Measurements from ENCODE around the gene C16orf89. TPM values are rescaled to one million over a fixed set of nuclear protein-coding genes. Genes with fewer than 3 reads are reported as not detected.
"Not testable (repeated sequence)": the region's sequence is repeated elsewhere in the genome, so short reads cannot be mapped to it uniquely, and the experiment has no call there.

C16orf89 gene
- polyA plus RNA-seq, 2 donors = 0.26 to 0.88 TPM

DNA sequence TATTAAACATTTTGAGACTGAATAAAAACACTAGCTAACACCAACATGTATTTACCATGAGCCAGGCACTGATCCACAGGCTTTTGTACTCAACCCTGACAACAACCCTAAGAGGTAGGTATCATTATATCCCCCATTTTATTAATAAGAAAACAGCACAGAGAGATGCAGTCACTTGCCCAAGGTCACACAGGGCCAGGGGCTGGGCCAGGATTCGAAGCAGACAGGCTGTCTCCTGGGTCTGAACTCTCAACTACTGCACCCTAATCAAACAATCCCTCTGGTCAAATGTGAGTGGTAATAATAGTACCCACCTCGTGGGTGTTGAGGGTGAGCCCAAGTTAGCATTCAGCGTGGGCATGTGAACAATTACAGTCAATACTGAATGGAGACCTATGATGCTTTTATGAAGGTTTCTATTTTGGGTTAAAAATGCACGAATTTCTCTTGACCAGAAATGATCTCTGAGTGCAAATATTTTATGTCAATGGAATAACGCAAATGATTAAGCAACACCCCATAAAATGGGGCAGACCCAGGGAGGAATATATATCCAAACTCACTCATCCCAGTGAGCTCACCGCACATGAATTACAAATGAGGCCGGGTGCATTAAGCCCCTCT lies 30.8 kb upstream of the C16orf89 start:
- H3K36me3 ChIP-seq (ENCODE audit: control insufficient read depth in 2 of 2, insufficient read depth in 2 of 2, low read length in 1 of 2); H3K4me1 ChIP-seq (ENCODE audit: control insufficient read depth in 2 of 2, insufficient read depth in 2 of 2, low read length in 1 of 2); H3K27me3 ChIP-seq (ENCODE audit: control insufficient read depth in 1 of 2, insufficient read depth in 2 of 2, low read length in 2 of 2); H3K9me3 ChIP-seq (ENCODE audit: control insufficient read depth in 2 of 2, insufficient read depth in 1 of 2, low read depth in 1 of 2, low read length in 1 of 2): not testable (repeated sequence)
- Histone ChIP-seq H3K4me3 (ENCODE audit: low read depth in 1 of 2, low read length in 2 of 2) (peak overlapping the region; percentile 65 to 72), H3K27ac (ENCODE audit: low read depth in 2 of 2, low read length in 1 of 2) (peak overlapping the region in 1 of 2 donors; percentile 74)
- 22 to 28% methylated on average over 7 of the region's 7 CpGs for WGBS, 2 donors

DNA sequence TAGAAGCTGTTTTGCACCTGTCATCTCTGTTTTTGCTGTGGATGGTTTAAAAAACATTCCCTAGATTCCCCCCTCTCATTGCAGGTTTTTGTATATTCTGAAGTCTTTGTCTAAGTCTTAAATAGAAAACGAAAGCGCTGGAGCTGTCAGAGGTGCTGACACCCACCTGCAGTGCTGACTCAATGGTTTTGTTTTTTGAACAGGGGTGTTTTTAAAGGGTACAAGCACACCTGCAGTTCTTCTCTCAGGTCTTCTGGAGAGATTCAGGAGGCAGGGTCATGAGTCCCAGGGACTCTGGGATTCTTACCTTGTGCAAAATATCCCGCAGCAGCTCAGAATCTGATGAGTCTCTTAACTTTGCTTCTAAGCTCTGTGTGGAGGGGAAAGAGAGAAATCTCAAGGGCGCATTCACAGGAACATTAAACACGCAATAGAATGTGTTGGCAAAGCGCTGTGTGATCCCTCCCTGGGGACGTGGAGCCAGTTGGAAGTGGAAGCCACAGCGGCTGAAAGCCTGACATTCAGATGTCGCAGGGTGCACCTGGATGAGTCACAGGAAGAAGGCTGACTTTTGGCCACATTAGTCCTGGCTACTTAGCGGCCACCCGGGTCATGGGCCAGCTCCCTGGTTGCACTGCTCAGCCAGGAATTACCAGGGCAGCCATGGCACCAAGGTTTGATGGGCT lies 29.5 kb upstream of the C16orf89 start:
- WGBS, 2 donors = 59 to 63% methylated on average over 11 of the region's 11 CpGs
- H3K4me1 ChIP-seq (ENCODE audit: control insufficient read depth in 2 of 2, insufficient read depth in 2 of 2, low read length in 1 of 2); H3K36me3 ChIP-seq (ENCODE audit: control insufficient read depth in 2 of 2, insufficient read depth in 2 of 2, low read length in 1 of 2); H3K4me3 ChIP-seq (ENCODE audit: low read depth in 1 of 2, low read length in 2 of 2); H3K27me3 ChIP-seq (ENCODE audit: control insufficient read depth in 1 of 2, insufficient read depth in 2 of 2, low read length in 2 of 2); H3K9me3 ChIP-seq (ENCODE audit: control insufficient read depth in 2 of 2, insufficient read depth in 1 of 2, low read depth in 1 of 2, low read length in 1 of 2): not testable (repeated sequence)
- peak overlapping the region in 1 of 2 donors; percentile 4 for H3K27ac ChIP-seq (ENCODE audit: low read depth in 2 of 2, low read length in 1 of 2)

DNA sequence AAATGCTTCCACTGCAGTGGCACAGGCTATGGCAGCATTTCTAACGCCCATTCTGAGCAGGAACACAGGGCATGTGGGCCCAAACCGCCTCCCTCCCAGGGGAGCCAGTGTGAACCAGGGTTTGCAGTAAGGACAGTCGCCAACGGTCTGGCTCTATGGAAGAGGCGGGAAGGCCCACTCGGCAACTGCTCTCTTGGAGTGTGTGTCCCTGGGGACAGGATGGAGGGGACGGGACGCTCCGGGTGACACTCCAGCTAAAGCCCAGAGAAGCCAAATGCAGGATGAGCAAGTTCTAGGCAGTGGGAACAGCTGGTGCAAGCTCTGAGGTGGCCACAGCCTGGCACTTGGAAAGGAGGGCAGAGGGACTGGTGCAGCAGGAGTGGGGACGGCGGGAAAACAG lies 28.0 kb upstream of the C16orf89 start:
- H3K27me3 ChIP-seq (ENCODE audit: control insufficient read depth in 1 of 2, insufficient read depth in 2 of 2, low read length in 2 of 2); H3K4me1 ChIP-seq (ENCODE audit: control insufficient read depth in 2 of 2, insufficient read depth in 2 of 2, low read length in 1 of 2); H3K36me3 ChIP-seq (ENCODE audit: control insufficient read depth in 2 of 2, insufficient read depth in 2 of 2, low read length in 1 of 2); H3K9me3 ChIP-seq (ENCODE audit: control insufficient read depth in 2 of 2, insufficient read depth in 1 of 2, low read depth in 1 of 2, low read length in 1 of 2); H3K4me3 ChIP-seq (ENCODE audit: low read depth in 1 of 2, low read length in 2 of 2); H3K27ac ChIP-seq (ENCODE audit: low read depth in 2 of 2, low read length in 1 of 2): not testable (repeated sequence)
- 76 to 80% methylated on average over 11 of the region's 11 CpGs for WGBS, 2 donors

DNA sequence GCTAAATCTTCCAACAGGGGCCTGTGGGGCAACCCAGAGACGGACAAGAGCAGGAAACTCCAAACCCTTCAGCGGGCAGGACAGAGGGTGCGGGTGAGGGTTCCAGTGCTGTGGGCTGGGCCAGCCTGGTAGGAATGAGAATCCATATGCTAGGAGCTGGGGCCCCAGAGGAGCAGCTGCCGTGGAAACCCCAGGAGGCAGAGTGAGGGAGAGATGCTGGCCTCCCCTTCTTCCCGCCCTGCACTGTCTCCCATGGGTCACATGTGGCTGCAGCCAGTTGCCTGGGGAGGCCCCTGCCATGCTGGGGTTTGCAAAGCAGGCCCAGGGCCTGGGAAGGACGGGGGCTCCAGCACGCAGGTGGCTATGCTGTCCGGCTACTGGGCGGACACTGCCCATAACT lies 27.3 kb upstream of the C16orf89 start:
- H3K27me3 ChIP-seq (ENCODE audit: control insufficient read depth in 1 of 2, insufficient read depth in 2 of 2, low read length in 2 of 2); H3K4me1 ChIP-seq (ENCODE audit: control insufficient read depth in 2 of 2, insufficient read depth in 2 of 2, low read length in 1 of 2); H3K27ac ChIP-seq (ENCODE audit: low read depth in 2 of 2, low read length in 1 of 2); H3K36me3 ChIP-seq (ENCODE audit: control insufficient read depth in 2 of 2, insufficient read depth in 2 of 2, low read length in 1 of 2); H3K4me3 ChIP-seq (ENCODE audit: low read depth in 1 of 2, low read length in 2 of 2); H3K9me3 ChIP-seq (ENCODE audit: control insufficient read depth in 2 of 2, insufficient read depth in 1 of 2, low read depth in 1 of 2, low read length in 1 of 2): not testable (repeated sequence)
- 94 to 95% methylated on average over 7 to 9 of the region's 9 CpGs for WGBS, 2 donors

DNA sequence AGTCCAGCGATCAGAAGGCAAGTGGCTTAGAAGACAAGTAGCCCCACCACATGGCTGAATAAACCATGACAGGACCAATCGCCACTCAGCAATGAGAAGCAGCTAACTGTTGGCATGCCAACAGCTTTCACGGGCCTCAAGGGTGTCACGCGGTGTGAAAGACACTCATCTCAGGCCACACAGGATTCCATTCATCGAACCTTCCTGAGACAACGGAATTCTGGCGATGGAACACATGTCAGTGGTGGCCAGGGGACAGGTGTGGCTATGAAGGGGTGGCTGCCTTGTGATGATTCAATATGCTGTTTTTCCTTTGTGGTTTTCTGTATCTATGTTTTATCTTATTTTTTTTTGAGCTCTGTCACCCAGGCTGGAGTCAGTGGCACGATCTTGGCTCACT lies 24.8 kb upstream of the C16orf89 start:
- H3K4me3 ChIP-seq (ENCODE audit: low read depth in 1 of 2, low read length in 2 of 2); H3K27ac ChIP-seq (ENCODE audit: low read depth in 2 of 2, low read length in 1 of 2); H3K9me3 ChIP-seq (ENCODE audit: control insufficient read depth in 2 of 2, insufficient read depth in 1 of 2, low read depth in 1 of 2, low read length in 1 of 2); H3K4me1 ChIP-seq (ENCODE audit: control insufficient read depth in 2 of 2, insufficient read depth in 2 of 2, low read length in 1 of 2); H3K27me3 ChIP-seq (ENCODE audit: control insufficient read depth in 1 of 2, insufficient read depth in 2 of 2, low read length in 2 of 2): not testable (repeated sequence)
- H3K36me3 ChIP-seq (ENCODE audit: control insufficient read depth in 2 of 2, insufficient read depth in 2 of 2, low read length in 1 of 2) = peaks cover 0 to 10% of the 10 kb centered on the region in 2 donors
- 91 to 93% methylated on average over 9 of the region's 9 CpGs for WGBS, 2 donors

DNA sequence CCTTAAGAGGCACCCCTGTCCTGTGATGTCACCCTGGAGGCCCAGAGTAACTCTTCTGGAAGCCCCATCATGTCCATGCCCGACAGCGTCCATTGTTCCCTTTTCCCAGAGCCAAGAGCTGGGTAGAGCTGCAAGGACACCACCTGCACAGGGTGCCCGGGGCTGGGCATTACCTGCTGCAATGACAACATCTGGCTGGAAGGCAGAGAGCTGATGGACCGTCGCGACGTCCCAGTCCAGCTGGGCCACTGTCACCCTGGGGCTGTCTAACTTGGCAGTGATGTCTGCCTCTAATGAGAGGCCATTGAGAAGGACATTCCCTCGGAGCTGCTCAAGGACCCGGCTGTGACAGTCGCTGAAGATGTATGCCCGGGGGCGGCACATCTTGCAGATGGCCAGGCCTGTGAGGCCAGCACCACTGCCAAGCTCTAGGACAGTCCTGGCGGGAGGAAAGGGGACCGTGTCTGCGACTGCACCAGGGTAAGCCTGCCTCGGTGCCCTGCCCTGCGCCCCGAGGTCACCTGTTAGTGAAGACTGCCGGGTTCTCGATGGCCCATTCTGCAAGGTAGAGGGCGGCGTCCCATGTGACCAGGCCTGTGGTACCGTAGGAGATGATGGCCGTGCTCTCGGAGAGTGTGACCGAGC lies 24.3 kb upstream of the C16orf89 start:
- H3K4me1 ChIP-seq (ENCODE audit: control insufficient read depth in 2 of 2, insufficient read depth in 2 of 2, low read length in 1 of 2); H3K27ac ChIP-seq (ENCODE audit: low read depth in 2 of 2, low read length in 1 of 2); H3K9me3 ChIP-seq (ENCODE audit: control insufficient read depth in 2 of 2, insufficient read depth in 1 of 2, low read depth in 1 of 2, low read length in 1 of 2); H3K27me3 ChIP-seq (ENCODE audit: control insufficient read depth in 1 of 2, insufficient read depth in 2 of 2, low read length in 2 of 2); H3K4me3 ChIP-seq (ENCODE audit: low read depth in 1 of 2, low read length in 2 of 2): not testable (repeated sequence)
- H3K36me3 ChIP-seq (ENCODE audit: control insufficient read depth in 2 of 2, insufficient read depth in 2 of 2, low read length in 1 of 2) = peaks cover 0 to 12% of the 10 kb centered on the region in 2 donors
- 86 to 89% methylated on average over 26 of the region's 26 CpGs for WGBS, 2 donors

DNA sequence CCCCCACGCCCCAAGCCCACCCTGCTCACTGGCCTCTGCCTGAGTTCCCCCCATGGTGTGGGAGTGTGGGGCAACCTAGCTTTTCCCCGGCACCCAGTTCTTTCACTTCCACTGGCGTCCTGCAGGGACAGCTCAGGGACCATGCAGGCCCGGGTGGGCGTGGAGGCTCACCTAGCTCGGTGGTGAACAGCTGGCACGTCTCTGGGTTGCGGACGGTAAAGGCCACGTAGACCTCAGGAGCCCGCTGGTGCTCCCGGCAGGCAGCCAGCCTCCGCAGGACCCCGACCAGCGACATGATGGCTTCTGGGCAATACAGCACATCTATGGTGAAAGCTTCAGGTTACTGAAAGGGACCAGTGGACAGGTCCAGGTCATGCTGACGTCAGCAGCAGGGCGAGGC lies 23.2 kb upstream of the C16orf89 start:
- peaks cover 0 to 12% of the 10 kb centered on the region in 2 donors for H3K36me3 ChIP-seq (ENCODE audit: control insufficient read depth in 2 of 2, insufficient read depth in 2 of 2, low read length in 1 of 2)
- not testable (repeated sequence) for H3K4me1 ChIP-seq (ENCODE audit: control insufficient read depth in 2 of 2, insufficient read depth in 2 of 2, low read length in 1 of 2); H3K27me3 ChIP-seq (ENCODE audit: control insufficient read depth in 1 of 2, insufficient read depth in 2 of 2, low read length in 2 of 2); H3K4me3 ChIP-seq (ENCODE audit: low read depth in 1 of 2, low read length in 2 of 2); H3K27ac ChIP-seq (ENCODE audit: low read depth in 2 of 2, low read length in 1 of 2); H3K9me3 ChIP-seq (ENCODE audit: control insufficient read depth in 2 of 2, insufficient read depth in 1 of 2, low read depth in 1 of 2, low read length in 1 of 2)
- 86 to 89% methylated on average over 17 of the region's 17 CpGs for WGBS, 2 donors

DNA sequence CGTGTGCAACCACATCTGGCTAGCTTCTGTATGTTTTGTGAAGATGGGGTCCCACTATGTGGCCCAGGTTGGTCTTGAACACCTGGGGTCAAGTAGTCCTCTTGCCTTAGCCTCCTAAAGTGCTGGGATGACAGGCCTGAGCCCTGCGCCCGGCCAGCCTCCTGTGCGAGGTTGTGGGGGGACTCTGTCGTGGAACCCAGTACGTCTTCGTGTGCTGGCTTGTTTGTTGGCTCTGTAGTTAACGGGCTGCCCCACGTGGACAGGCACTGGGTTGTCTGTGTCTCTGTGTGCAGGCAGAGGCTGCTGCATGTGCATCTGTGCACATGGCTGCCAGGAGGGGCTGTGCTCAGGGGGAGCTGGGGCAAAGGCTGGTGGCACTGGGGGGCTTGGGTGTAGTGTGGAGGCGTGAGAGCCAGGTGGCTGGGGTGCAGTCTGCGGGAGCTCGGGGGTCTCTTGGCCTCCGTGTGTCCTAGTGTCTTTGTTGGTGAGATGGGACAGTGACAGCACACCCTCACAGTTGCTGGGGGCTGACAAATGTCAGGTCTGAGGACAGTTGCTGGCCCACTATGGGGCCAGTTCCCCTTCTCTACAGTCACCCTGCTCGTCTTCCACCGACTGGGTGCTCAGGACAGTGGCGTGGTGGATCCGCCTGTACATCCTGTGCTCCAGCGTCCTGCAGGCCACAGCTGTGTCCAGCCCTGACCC lies 22.5 kb upstream of the C16orf89 start:
- H3K27ac ChIP-seq (ENCODE audit: low read depth in 2 of 2, low read length in 1 of 2); H3K9me3 ChIP-seq (ENCODE audit: control insufficient read depth in 2 of 2, insufficient read depth in 1 of 2, low read depth in 1 of 2, low read length in 1 of 2); H3K27me3 ChIP-seq (ENCODE audit: control insufficient read depth in 1 of 2, insufficient read depth in 2 of 2, low read length in 2 of 2); H3K4me1 ChIP-seq (ENCODE audit: control insufficient read depth in 2 of 2, insufficient read depth in 2 of 2, low read length in 1 of 2); H3K4me3 ChIP-seq (ENCODE audit: low read depth in 1 of 2, low read length in 2 of 2): not testable (repeated sequence)
- WGBS, 2 donors = 89 to 91% methylated on average over 18 of the region's 18 CpGs
- peaks cover 0 to 12% of the 10 kb centered on the region in 2 donors for H3K36me3 ChIP-seq (ENCODE audit: control insufficient read depth in 2 of 2, insufficient read depth in 2 of 2, low read length in 1 of 2)

DNA sequence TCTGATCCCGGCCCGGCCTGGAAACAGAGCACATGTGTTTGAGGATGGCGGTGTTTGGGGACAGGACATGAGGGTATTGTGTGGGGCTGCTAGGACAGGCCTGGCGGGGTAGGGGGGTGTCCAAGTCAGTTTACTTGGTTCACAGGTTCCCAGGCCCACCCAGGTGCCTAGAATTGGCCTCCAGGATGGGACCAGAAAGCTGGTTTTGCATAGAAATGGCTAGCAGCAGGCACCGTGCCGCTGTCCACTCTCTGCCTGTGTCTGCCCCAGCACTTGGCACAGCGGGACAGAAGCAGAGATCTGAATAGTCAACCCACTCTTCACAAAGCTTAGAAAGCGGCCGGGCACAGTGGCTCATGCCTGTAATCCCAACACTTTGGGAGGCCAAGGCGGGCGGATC lies 20.0 kb upstream of the C16orf89 start:
- 81 to 92% methylated on average over 11 of the region's 11 CpGs for WGBS, 2 donors

More for the DNA sequence above, 20.0 kb upstream of the C16orf89 start:
- H3K9me3 ChIP-seq (ENCODE audit: control insufficient read depth in 2 of 2, insufficient read depth in 1 of 2, low read depth in 1 of 2, low read length in 1 of 2); H3K4me1 ChIP-seq (ENCODE audit: control insufficient read depth in 2 of 2, insufficient read depth in 2 of 2, low read length in 1 of 2); H3K27ac ChIP-seq (ENCODE audit: low read depth in 2 of 2, low read length in 1 of 2); H3K27me3 ChIP-seq (ENCODE audit: control insufficient read depth in 1 of 2, insufficient read depth in 2 of 2, low read length in 2 of 2); H3K4me3 ChIP-seq (ENCODE audit: low read depth in 1 of 2, low read length in 2 of 2): not testable (repeated sequence)
- H3K36me3 ChIP-seq (ENCODE audit: control insufficient read depth in 2 of 2, insufficient read depth in 2 of 2, low read length in 1 of 2) = peaks cover 0 to 12% of the 10 kb centered on the region in 2 donors

All from esophagus (tissue), 2 donors.